HG02588 (cell line): ENCODE measurements around the gene MZF1.
A peak's percentile ranks its signal among the peaks of the same experiment; 100 is the strongest.
"Not testable (repeated sequence)": the region's sequence is repeated elsewhere in the genome, so short reads cannot be mapped to it uniquely, and the experiment has no call there.

Experiments used
- ATAC-seq: cut with Tn5 transposase; IDR thresholded peaks from one replicate; pipeline ENCODE4 v1.9.1; 2021; ENCODE audit warnings: mild to moderate bottlenecking, moderate library complexity; ENCODE audit not compliant: unreplicated experiment

The MZF1 gene

DNA sequence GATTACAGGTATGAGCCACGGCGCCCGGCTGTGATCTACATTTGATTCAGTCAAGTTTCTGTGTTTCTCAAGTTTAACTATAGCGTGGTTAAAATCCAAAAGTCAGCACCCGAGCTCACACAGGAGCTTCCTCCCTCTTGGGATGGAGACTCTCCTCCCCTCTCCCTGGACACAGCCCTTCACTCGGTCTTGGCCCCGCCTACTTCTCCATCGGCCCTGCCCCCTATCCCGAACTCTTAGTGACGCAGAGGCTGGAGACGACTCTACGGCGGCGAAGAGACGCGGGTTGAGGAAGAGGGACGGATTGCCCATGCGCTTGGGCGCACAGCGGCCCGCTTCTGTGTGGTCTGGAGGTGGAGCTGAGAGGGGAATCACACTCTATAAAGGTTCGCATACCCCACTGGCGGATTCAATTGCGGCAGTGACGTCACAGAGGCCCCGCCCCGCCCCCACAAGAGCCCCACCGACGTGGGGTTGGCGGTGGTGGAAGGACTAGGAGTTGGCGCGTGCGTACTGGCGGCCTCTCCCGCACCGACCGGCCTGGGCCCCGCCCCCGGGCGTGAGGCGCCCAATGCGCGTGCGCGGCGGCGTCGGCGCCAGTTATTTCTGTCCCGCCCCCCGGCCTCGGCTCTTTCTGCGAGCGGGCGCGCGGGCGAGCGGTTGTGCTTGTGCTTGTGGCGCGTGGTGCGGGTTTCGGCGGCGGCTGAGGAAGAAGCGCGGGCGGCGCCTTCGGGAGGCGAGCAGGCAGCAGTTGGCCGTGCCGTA is 29.1 kb downstream of the MZF1 start, which contains the start of gene TRIM28:
TSS of gene TRIM28 (plus strand) at position 239 of the 765 bp plus-strand sequence. CDS start 694 bp downstream, outside the sequence.
- peak; percentile 71 for ATAC-seq

DNA sequence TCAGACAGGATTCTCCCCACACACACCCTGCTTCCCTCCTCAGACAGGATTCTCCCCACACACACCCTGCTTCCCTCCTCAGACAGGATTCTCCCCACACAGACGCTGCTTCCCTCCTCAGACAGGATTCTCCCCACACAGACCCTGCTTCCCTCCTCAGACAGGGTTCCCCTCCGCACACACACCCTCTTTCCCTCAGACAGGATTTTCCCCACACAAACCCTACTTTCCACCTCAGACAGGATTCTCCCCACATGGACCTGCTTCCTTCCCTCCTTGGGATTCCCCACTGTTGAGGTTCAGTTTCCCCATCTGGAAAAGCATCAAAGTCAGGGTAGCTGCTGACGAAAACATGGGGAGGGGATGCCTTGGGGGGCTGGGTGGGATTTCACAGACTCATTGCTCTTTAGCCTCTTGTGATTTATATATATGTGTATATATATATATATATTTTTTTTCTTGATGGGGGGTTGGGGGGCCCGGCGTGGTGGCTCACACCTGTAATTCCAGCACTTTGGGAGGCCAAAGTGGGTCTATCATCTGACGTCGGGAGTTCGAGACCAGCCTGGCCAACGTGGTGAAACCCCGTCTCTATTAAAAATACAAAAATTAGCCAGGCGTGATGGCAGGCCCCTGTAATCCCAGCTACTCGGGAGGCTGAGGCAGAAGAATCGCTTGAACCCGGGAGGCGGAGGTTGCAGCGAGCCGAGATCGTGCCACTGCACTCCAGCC is 30.3 kb downstream of the MZF1 start:
- ATAC-seq: not testable (repeated sequence)

DNA sequence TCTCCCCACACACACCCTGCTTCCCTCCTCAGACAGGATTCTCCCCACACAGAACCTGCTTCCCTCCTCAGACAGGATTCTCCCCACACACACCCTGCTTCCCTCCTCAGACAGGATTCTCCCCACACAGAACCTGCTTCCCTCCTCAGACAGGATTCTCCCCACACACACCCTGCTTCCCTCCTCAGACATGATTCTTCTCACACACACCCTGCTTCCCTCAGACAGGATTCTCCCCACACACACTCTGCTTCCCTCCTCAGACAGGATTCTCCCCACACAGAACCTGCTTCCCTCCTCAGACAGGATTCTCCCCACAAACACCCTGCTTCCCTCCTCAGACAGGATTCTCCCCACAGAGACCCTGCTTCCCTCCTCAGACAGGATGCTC is 34.0 kb downstream of the MZF1 start:
- ATAC-seq: not testable (repeated sequence)

DNA sequence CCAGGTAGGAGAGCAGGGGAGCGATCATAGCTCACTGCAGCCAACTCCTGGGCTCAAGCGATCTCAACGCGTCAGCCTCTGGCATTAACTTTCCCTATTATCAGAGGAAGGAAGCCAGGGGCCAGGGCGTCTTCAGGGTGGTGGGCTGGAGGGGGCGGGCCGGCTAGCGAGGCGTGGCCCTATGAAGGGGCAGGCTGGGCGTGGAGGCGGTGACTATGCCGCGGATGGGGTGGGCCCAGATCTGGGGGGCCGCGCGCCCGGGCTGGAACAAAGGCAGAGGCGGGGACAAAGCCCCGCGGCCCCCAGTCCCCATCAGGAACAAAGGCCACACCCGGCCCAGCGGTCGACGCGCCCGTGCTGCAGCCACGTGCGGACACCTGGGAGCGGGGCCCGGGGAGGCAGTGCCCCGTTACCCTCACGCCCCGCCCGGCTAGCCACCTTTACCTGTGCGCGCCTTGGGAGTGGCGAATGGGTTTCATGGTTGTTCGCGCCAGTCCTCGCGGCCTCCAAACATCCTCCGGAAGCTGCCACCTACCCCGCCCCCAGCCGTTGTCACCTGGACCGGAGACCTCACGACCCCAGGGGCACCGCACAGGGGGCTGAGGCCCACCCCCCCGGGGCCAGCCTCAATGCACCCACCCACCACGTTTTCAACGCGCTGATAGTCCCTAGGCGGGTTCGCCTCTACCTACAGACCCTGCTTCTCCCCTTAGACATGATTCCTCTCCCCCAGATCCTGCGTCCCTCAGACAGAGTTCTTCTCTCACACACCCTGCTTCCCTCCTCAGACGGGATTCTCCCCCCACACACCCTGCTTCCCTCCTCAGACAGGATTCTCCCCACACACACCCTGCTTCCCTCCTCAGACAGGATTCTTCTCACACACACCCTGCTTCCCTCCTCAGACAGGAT is 34.6 kb downstream of the MZF1 start:
- ATAC-seq: no peak

DNA sequence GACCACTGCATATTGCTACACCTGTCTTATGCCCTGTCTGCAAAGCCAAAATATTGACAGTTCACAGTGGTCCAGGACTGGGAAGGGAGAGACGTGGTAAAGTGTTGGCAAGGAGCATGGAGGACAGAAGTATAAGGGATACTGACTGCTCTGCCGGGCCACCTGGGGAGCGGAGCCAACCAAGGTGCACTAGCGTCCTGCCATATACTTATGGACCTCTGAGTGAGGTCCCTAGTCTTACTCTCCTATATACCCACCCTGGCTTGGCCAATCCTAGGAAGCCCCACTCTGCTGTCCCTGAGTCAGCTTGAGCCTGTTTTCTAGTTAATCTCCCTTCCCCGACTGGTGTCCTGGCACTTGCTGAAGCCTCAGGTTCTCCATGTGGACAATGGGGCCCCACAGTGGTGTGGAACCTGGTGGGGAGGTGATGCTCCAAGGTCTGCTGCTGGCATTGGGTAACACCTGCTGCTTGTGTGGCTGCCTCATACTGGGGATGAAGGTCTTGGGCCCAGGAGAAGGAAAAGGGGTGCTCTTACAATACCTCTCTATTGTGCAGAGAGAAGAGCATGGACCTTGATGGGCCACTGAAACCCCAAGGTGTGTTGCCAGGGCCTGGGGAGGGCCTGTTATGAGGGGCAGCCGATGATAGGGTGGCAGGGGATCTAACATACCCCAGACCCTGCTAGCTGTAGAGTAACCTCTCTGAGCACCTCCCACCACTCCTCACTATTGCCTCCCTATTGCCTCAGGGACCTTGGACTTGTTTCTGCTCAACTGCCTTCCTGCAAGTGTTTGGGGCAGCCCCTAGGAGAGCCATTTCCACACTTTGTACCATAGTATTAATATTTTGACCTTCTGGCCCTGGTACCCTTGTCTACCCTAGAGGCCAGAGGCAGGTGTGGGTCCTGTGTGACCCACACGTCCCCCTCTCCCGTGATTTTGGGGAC is 36.0 kb downstream of the MZF1 start:
- no peak for ATAC-seq

DNA sequence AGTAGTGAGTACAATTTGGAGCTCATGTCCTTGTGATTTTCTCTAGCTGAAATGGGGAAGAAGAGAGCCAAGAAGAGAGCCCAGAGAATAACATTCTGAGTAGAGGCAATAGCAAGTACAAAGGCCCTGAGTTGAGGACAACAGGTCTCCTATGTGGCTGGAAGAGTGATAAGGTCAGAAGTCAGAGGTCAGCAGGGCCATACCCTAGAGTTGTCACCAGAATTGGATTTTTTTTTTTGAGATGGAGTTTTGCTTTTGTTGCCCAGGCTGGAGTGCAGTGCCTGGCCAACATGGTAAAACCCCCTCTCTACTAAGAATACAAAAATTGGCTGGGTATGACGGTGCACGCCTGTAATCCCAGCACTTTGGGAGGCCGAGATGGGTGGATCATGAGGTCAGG is 37.3 kb downstream of the MZF1 start:
- no peak for ATAC-seq

DNA sequence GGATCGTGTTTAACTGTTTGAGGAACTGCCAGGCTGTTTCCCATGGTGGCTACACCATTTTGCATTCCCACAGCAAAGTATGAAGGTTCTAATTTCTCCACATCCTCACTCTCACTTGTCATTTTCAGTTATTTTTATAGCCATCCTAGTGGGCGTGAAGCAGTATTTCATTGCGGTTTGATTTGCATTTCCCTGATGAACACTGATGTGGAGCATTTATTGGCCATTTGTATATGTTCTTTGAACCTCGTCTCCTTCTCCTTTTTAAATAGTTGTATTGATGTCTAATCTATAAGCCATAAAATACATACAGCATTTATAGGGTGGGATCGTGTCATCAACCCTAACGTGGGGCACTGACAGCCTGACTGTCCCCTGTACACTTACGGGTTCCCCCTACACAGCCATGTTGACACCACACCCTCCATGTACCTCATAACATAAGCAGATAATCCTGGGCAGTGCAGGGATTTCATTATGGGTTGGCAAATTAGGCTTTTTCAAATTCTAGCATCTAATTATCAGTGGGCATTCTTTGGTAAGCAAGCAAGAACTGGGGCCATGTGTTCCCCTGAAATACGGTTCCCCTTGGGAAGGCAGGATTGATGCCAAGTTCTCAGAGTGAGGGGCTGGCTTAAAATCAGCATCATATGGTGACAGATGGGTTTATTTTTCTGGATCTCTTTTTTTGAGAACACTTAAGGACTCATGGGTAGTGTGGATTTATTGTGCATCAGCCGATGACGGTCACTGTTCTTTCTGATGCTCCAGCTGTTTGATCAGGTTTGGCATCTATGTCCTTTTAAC is 41.9 kb downstream of the MZF1 start:
- no peak for ATAC-seq

DNA sequence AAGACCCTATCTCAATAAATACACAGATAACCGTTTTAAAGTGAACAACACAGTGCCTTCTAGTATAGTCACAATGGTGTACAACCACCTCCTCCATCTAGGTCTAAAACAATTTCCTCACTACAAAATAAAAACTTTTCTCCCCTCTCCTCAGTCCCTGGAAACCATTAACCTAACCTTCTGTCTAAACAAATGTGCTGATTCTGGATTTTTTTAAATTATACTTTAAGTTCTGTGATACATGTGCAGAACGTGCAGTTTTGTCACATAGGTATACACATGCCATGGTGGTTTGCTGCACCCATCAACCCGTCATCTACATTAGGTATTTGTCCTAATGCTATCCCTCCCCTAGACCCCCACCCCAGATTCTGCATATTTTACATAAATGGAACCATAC is 43.7 kb downstream of the MZF1 start:
- no peak for ATAC-seq

DNA sequence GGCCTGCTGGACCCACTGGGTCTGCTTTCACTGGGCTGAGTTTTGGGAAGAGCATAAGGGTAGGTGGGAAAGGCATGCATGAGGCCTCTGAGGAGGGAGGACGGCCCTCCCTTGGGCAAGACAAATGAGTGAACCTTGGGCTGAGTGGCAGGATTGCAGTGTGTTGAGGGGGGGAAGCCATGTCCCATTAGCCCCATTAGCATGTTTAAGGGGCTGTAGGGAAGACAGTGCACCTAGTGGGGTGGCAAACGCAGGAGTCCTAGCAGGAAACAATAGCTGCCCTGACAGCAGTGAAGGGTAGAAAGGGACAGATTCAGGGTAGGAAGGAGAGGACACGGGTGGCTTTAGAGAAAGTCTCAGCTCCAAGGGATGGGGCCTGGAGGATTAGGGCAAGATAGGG is 50.4 kb downstream of the MZF1 start:
- no peak for ATAC-seq

DNA sequence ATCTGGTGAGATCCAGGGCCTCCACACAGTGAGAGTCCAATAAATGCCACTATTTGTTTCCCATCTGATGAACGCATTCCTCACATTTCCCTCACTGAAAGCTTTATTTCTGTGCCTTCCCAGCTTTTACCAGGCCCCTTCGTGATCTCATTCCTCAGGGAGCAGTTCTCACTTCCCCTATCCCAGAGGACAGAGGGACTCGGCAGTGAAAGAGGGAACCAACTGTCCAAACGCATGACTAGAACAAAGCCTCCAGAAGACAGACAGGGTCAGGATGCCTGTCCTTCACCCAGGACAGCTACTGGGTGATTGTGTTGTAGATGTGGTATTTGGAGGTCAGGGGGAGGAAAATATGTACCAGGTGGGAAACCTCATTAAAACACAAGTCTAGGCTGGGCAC is 51.5 kb downstream of the MZF1 start:
- ATAC-seq: no peak

DNA sequence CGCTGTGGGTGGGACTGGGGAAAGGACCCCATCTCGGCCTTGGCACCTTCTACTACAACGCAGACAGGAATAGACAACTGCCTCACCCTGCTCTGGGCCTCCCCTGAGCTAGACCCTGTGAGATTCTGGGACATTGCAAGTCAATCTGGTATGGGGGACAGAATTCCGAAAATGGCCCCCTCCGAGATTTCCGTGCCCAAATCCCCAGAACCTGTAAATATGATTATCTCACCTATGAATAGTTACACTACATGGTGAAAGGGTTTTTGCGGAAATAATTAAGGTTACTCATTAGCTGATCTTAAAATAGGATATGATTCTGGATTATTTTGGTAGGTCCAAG is 52.9 kb downstream of the MZF1 start:
- ATAC-seq: no peak

DNA sequence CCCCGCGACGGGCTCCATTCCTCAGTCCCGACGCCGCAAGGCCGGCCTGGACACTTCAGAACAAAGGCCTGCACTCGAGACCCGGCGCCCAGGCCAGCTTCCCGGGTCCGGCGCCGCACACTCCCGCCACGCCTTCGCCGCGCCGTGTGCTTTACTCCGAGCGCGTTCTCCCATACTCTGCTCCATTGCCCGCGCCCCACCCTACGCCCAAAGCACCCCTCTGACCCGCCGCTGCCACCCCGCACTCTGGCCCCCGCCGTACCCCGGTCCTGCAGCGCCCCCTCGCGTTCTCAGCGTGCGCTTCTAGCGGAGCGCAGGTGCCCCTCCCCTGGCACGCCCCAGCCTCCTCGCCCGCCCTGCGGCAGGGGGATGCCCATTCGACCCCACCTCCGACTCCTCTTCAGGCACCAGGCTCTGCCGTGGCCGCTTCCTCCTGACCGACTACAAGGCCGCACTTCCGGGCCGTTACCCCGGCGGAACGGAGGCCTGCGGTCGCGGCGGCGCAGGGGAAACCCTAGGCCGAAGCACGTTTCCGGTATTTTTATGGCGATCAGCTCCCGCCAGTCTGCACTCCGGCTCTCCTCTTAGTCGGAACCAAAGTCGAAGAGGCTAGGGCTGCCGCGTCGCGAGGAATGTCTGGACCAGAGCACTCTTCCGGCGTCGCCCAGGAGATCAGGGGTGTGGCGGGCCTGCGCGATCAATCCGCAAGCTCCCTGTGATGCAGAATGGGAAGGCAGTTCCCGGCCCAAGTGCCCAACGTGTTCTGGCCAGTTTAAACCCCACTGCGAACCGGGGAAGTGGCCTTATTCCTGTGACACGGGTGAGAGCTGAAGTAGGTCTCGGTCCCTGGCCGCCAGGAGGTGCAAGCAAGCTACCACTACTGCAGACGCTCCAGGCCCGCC is 53.5 kb downstream of the MZF1 start, which contains the start of gene ZBTB45:
TSS of gene ZBTB45 (minus strand) at position 456 of the 902 bp plus-strand sequence. CDS start 2,137 bp downstream, outside the sequence.
- ATAC-seq: peak; percentile 75

DNA sequence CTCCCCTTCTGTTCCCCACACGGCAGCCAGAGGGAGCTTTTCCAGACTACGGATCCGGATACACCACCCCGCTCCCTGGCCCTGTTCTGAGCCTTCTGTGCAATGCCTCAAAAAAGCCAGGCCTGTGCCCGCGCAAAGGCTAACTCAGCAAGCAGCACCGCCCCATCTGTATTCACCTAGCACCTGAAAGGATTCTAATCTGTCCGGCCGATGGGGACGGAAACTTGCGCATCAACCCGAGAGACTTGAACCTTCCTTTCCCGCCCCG is 54.1 kb downstream of the MZF1 start:
- ATAC-seq: no peak

DNA sequence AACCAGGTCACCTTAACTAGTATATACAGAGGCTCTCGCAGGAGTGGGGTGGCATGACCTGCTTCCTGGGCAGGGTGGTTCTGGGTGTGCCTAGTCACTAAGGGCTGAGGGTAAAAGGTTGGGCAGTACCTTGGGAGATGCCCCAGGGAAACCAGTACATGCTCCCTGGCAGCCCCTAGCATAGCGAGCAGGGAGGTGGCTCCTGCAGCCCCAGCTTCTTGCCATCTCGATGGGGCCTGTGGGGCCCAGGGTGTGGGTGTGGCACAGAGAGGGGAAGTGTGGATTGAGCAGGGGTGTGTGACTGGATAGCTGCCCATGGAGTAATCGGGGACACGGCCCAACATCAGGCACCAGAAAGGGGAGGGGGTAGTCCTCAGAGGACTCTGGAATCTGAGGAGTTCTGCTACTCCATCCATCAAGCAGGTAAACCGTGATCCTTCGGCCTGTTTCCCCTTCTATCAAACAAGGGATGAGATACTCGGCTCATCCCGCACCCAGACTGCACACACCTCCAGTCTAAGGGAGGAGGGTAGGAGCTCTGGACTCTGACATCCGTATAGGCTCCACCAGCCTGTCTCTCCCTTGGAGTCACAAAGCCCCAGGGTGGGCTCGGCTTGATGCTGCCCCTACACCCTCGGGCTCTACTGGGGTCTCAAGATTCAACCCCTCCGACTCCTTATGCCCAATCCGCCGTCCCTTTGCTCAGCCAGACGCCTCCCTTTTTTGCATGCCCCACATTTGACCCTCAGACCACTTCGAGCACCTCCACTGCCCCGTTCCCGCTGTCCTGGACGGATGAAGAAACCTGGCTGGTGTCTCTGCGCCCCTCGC is 54.7 kb downstream of the MZF1 start:
- no peak for ATAC-seq

DNA sequence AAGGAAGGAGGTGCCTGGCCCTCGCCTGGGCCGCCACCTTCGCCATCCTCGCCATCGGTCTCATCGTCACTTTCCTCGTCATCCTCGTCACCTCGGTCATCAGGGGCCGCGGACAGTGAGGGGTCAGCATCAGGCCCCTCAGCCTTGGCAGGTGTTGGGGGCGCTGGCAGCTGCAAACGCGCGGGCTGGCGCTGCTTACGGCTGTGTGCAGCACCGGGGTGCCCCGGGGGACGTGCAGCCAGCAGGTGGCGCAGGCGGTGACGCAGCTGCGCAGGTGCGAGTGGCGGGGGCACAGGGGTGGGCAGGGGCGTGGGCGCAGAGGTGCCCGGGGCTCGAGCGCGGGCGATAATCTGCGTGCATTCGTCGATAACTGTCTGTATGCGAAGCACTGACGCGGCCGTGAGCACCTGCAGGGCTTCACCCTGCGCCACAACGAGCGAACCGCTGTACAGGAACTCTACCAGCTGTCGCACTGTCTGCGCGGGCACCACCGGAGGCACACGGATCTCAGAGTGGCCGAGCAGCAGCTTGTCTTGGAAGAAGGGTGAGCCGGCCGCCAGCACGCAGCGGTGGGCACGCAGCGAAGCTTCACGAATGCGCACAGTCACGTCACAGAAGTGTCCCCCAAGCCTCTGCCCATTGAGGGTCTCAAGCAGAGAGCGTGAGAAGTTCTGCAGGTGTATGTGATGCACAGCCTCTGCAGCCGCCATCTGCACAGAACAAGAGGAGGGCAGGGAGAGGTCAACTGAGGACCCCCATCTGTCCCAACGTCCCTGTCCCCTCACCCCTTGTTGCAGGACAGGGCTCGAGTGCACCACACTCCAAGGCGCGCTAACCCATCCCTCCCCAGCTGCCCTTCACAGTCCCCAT is 55.9 kb downstream of the MZF1 start:
- no peak for ATAC-seq

DNA sequence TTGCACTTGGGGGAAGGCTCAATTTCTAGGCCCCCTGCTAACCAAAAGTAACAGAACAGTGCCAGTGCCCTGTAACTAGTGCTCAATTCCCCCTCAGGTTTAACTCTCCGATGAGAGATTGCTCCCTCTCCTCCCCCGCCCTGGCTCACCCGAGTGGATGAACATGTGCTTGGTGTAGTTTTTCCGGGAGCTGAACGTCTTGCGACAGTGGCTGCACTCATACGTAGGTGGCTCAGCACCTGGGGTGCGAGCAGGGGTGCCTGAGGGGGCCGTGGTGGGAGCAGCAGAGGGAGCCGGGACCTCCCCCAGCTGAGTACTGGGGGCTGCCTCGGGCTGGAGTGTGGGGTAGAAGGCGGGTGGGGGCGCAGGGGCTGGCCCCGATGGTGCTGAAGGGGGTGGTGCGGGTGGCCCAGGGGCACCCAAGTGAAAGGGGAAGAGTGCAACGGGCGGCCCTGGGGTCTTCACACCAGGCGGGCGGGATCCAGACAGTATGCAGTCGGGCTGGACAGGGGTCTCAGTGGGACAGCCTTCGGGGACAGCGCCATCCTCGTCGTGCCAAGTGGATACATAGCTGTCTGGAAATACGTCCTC is 56.8 kb downstream of the MZF1 start:
- no peak for ATAC-seq
